ENCODE measurements around the gene BABAM2.

BABAM2 gene

DNA sequence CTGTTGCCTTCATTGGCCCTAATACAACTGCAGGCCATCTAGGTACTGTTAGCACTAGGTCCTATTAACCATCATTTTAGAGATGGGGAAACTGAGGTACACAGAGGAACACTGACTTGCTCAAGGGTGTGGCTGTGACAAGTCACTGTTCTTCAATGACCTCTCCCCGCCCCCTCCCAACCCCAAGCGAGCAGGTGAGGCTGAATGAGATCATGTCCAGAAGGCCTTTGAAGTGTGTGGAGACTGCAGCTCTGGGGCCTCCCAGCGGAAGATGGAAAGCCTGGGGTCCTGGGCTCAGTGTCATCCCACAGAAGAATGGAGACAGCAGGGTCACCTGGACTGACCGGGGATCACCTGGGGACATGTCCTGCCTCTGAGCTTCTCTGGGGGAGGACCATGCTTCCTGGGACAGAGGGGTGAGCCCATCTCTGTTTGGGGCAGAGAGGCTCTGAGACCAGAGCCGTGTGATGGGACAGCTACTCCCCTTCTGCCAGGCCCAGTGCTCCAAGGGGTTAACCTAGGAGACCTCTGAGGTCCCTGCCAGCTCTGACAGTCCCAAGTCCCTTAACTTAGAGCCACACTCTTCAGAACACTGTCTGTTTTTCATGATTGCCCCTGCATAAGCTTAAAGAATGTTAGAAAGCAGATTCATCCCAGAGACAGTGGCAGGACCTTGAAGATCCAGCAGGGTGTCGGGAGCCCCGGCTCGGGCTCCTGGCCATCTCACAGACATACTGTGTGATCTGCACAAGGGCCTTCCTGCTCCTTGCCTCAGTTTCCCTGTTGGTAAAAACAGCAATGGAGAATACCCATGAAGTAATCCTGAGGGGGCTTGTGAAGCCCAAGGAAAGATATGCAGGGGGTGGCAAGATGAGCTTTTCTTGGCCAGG, 485.5 kb downstream of the BABAM2 start:
- no peak for DNase-seq (ENCODE audit: low read depth in 2 of 2)

GRCh38 chr2:28377195-28377816, 486.8 kb downstream of the BABAM2 start:
- no peak for DNase-seq (ENCODE audit: low read depth in 2 of 2)

DNA sequence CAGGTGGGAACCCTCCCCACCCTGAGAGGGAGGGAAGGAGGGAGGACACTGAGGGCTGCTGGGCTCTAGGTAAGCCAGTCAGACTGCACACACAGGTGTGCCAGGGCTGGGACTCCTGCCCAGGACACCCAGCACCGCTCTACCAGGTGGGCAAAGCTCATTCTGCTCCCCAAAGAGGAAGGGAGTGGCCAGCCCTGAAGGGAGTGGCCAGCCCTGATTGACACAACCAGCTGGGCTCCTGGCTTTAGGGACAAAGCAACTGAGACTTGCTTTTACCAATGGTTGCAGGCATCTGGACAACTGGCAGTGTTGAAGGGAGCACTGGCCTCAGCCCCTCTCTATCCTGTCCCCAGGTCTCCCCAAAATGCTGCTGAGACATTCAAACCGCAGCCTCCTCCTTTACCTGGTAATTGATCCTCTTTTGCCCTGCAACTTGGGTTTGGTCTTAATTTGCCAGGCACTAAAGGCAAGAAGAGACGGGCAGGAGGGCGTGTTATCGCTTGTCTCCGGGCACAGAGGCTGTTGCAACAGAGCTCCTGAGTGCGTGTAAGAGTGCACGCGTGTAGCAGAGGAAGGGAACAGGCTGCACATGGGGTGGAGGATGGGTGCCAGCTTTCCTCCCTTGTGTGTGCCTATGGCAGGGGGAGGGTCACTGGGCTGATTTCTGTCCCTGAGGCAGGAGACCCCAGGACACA, 487.6 kb downstream of the BABAM2 start:
- DNase-seq (ENCODE audit: low read depth in 2 of 2) = no peak

DNA sequence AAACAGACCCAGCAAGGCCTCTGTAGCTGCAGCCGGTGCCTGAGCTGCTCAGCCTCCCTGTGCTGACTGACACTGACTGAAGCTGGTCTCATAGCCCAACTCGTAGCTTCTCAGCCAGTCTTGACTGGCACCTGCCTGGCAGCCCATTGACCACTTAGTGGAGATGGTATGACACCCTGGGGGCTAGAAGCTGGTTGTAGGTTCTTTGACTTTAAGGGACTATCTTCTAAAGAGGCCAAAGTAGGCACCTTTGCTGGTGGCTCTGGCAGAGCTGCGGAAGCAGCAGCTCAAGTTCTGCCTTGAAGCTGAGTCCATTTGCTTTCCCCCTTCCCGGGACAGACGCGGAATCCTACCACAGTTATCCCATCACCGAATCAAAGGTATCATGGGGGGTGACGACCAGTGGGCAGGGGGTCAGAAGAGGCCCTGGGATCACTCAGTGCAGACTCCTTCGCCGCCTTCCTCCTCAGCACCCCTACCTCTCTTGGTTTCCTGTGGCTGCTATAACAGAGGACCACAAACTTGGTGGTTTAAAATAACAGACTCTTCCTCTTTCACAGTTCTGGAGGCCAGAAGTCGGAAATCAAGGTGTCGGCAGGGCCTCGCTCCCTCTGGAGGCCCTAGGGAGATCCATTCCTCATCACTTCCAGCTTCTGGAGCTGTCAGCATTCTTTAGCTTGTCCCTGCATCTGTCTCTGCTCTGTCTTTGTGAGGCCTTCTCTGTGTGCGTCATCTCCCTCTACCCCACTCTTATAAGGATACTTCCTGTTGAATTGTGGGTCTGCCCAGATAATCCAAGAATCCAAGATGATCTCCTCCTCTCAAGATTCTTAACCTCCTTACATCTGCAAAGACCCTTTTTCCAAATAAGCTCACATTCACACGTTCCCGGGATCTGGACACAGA, 488.4 kb downstream of the BABAM2 start:
- no peak for DNase-seq (ENCODE audit: low read depth in 2 of 2)

DNA sequence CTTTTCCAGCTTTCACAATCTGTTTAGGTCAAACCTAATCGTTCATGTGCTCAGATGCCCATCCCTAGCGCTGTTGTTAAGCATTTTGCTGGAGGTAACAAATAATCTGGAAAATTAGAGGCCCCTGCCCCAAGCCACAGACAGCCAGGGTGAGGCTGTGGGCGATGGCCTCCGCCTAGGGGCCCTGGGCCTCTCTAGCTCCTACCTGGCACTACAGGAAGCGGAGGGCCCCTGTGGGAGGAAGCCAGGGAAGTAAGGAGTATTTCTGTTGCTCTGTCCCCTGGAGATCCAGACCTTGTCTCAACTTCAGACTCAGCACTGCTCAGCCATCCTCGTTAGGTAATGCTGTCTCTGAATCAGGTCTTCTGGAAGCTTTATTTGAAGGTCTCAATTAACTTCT, 489.7 kb downstream of the BABAM2 start:
- no peak for DNase-seq (ENCODE audit: low read depth in 2 of 2)

DNA sequence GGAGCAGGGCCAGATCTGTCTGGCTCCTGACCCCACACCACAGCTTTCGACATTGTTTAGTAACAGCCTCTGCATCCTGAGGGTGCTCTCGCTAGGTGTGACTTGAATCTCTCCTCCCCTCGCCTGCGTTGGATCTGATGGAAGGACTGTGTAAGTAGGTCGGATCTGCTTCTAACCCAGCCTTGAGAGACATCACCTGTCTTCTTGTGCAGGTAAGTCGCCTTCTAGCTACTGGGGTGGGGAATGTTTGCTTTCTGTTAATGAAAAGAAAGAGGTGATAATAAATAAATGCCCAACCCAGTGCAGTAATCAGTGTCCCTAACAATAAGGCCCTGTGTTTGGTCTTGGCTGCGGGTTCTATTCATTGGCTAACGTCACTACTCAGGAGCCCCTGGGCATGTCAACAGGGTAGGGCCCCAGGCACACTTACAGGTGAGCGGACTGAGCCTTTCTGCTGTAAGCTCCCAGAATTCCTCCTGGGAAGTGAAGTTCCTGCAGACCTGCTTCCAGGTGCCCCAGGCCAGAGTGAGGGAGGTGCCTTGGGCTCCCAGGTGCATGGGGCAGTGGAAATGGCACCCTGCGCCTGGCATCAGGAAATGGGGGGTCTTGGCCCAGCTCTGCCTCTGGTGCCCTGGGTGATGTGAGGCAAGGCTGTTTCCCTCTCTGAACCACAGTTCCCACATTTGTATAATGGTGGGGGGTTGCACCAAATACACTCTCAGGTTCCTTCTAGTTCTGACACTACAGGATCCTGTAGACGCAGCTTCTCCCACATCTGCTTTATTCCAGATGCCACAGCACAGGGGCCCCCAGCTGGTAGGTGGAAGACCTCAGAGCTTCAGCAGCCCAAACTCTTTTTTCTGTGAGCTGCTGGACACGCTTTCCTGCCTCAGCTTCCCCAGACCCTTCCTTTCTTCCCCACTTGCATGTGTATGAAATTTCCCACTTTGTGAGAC, 491.0 kb downstream of the BABAM2 start:
- no peak for DNase-seq (ENCODE audit: low read depth in 2 of 2)

DNA sequence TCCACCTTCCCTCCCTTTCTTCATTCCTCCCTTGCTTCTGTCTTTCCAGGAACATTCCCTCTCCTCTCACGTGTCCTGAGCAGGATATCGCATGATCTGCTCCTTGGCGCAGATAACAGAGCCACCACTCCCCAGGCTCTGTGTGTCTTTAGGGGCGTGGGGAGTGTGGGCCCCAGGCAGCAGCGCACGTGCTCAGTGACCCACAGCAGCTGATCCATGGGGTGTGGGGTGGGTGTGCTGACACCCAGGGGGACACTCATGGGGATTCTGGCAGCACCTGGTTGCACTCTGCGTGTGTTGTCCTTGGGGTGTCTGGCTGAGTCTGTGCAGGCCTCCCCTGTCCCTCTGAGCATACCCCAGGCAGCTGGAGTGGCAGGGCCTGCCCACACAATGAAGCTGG, 492.2 kb downstream of the BABAM2 start:
- DNase-seq (ENCODE audit: low read depth in 2 of 2) = no peak

- no peak for DNase-seq (ENCODE audit: low read depth in 2 of 2)
Observed at GRCh38 chr2:28387082-28387960, 496.8 kb downstream of the BABAM2 start.
